ENCODE data around the gene NR2E1.

GRCh38 chr6:108167449-108168089, 1.7 kb downstream of the NR2E1 start:
- TF ChIP-seq, protein P1, sequence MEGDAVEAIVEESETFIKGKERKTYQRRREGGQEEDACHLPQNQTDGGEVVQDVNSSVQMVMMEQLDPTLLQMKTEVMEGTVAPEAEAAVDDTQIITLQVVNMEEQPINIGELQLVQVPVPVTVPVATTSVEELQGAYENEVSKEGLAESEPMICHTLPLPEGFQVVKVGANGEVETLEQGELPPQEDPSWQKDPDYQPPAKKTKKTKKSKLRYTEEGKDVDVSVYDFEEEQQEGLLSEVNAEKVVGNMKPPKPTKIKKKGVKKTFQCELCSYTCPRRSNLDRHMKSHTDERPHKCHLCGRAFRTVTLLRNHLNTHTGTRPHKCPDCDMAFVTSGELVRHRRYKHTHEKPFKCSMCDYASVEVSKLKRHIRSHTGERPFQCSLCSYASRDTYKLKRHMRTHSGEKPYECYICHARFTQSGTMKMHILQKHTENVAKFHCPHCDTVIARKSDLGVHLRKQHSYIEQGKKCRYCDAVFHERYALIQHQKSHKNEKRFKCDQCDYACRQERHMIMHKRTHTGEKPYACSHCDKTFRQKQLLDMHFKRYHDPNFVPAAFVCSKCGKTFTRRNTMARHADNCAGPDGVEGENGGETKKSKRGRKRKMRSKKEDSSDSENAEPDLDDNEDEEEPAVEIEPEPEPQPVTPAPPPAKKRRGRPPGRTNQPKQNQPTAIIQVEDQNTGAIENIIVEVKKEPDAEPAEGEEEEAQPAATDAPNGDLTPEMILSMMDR (IDR thresholded peaks at IDR 0.05), result no peak
- no peak for TF ChIP-seq POLR2A (IDR thresholded peaks at IDR 0.05)

All from heart left ventricle (tissue), 13 donors.